ENCODE results near the gene DBT. TPM values are rescaled to one million over a fixed set of nuclear protein-coding genes. Genes with fewer than 3 reads are reported as not detected.

DBT gene
- total and polyA plus RNA-seq, 8 donors = 0.87 to 22.3 (median 6.3) TPM

- Histone ChIP-seq H3K27me3 (no peaks in the 10 kb centered on the region), H3K9me3 (no peaks in the 10 kb centered on the region), H3K4me1 (no peaks in the 10 kb centered on the region), H3K27ac (no peak overlapping the region), H3K4me3 (no peak overlapping the region), H3K36me3 (peaks cover 11 to 52% (median 42%) of the 10 kb centered on the region in 4 donors)
- WGBS, 5 donors = 97 to 100% (median 99%) methylated on average over 2 of the region's 2 CpGs
- intact Hi-C loops (cut with DNase I; ENCODE audit: low total_unique reads) = no loop called here
- TF ChIP-seq POLR2AphosphoS5 (IDR thresholded peaks at IDR 0.05) = no peak
- TF ChIP-seq CTCF (IDR thresholded peaks at IDR 0.05) = no peak
- TF ChIP-seq POLR2A (IDR thresholded peaks at IDR 0.05) = no peak
- TF ChIP-seq EP300 (IDR thresholded peaks at IDR 0.05) = no peak
- DNase-seq = no peak
These were observed 29.8 kb downstream of the DBT start for GRCh38 chr1:100219883-100220282.

GRCh38 chr1:100219457-100219856 is 30.2 kb downstream of the DBT start:
- TF ChIP-seq EP300 (IDR thresholded peaks at IDR 0.05) (no peak), POLR2AphosphoS5 (IDR thresholded peaks at IDR 0.05) (no peak), CTCF (IDR thresholded peaks at IDR 0.05) (no peak), POLR2A (IDR thresholded peaks at IDR 0.05) (no peak)
- H3K4me1 ChIP-seq = no peaks in the 10 kb centered on the region
- intact Hi-C loops (cut with DNase I; ENCODE audit: low total_unique reads) = no loop called here
- peaks cover 13 to 56% (median 46%) of the 10 kb centered on the region in 4 donors for H3K36me3 ChIP-seq
- no peak overlapping the region for H3K4me3 ChIP-seq
- no peaks in the 10 kb centered on the region for H3K9me3 ChIP-seq
- no peaks in the 10 kb centered on the region for H3K27me3 ChIP-seq
- no peak overlapping the region for H3K27ac ChIP-seq
- DNase-seq = no peak
- WGBS, 5 donors = 76 to 85% (median 79%) methylated on average over 5 to 6 of the region's 6 CpGs

GRCh38 chr1:100217834-100218233 is 31.8 kb downstream of the DBT start:
- DNase-seq = peak in 1 of 2 donors; percentile 45
- H3K36me3 ChIP-seq = peaks cover 22 to 68% (median 57%) of the 10 kb centered on the region in 4 donors
- H3K4me3 ChIP-seq = no peak overlapping the region
- H3K27ac ChIP-seq = peak overlapping the region in 1 of 5 donors; percentile 24
- no peaks in the 10 kb centered on the region for H3K4me1 ChIP-seq
- WGBS, 5 donors = 30 to 77% (median 50%) methylated on average over 2 of the region's 2 CpGs
- TF ChIP-seq POLR2AphosphoS5 (IDR thresholded peaks at IDR 0.05) (no peak), CTCF (IDR thresholded peaks at IDR 0.05) (no peak), EP300 (IDR thresholded peaks at IDR 0.05) (no peak), POLR2A (IDR thresholded peaks at IDR 0.05) (no peak)
- no peaks in the 10 kb centered on the region for H3K9me3 ChIP-seq
- H3K27me3 ChIP-seq = no peaks in the 10 kb centered on the region
- intact Hi-C loops (cut with DNase I; ENCODE audit: low total_unique reads) = no loop called here

- intact Hi-C loops (cut with DNase I; ENCODE audit: low total_unique reads) = no loop called here
- DNase-seq = no peak
- Histone ChIP-seq H3K27me3 (no peaks in the 10 kb centered on the region), H3K36me3 (peaks cover 29 to 95% (median 83%) of the 10 kb centered on the region in 4 donors), H3K27ac (no peak overlapping the region), H3K4me3 (no peak overlapping the region), H3K4me1 (no peaks in the 10 kb centered on the region), H3K9me3 (no peaks in the 10 kb centered on the region)
- TF ChIP-seq CTCF (IDR thresholded peaks at IDR 0.05) = no peak
- TF ChIP-seq POLR2A (IDR thresholded peaks at IDR 0.05) = no peak
- no peak for TF ChIP-seq POLR2AphosphoS5 (IDR thresholded peaks at IDR 0.05)
- 69 to 79% (median 75%) methylated on average over 1 of the region's 1 CpG for WGBS, 5 donors
These were observed 34.5 kb downstream of the DBT start for GRCh38 chr1:100215101-100215500.

All from stomach (tissue), 9 donors.